Sigmoid colon (tissue), 7 donors: ENCODE results near the gene ISCU. TPM values are rescaled to one million over a fixed set of nuclear protein-coding genes. Genes with fewer than 3 reads are reported as not detected.

ENCODE experiments used
- DNase-seq: peaks from one replicate; pipeline ENCODE4 v3.0.0-alpha.2; 2019
- H3K27ac ChIP-seq, 4 donors: fragments of 200-600 bp; sonication (generic); one replicate each; pipeline ENCODE4 v1.5.1; 2016 to 2019; ENCODE audit warnings: mild to moderate bottlenecking in 1 of 4
- H3K27me3 ChIP-seq, 3 donors: fragments of 200-600 bp; sonication (generic); one replicate each; pipeline ENCODE4 v1.5.1; 2019; ENCODE audit warnings: mild to moderate bottlenecking in 1 of 3
- H3K36me3 ChIP-seq, 4 donors: fragments of 200-600 bp; sonication (generic); one replicate each; pipeline ENCODE4 v1.5.1; 2016 to 2019
- H3K4me1 ChIP-seq, 4 donors: fragments of 200-600 bp; sonication (generic); one replicate each; pipeline ENCODE4 v1.5.1; 2017 to 2019
- H3K4me3 ChIP-seq, 4 donors: fragments of 200-600 bp; sonication (generic); one replicate each; pipeline ENCODE4 v1.5.1; 2017 to 2019; ENCODE audit warnings: mild to moderate bottlenecking in 2 of 4, moderate library complexity in 1 of 4
- H3K9me3 ChIP-seq, 4 donors: fragments of 200-600 bp in 3 of 4; sonication (generic) in 3 of 4; one replicate each; pipeline versions ENCODE4 v1.5.1 to v1.6.1; 2013 to 2019
- EP300 ChIP-seq, 4 donors: sonication (generic); formaldehyde crosslinking; IDR thresholded peaks; one replicate each; pipeline ENCODE4 v1.6.1; 2017; ENCODE audit warnings: antibody characterized with exemption in 4 of 4
- POLR2A ChIP-seq, 2 donors: fragments of 450-650 bp; IDR thresholded peaks; one replicate each; pipeline ENCODE4 v1.6.1; 2016; ENCODE audit warnings: antibody characterized with exemption in 2 of 2, mild to moderate bottlenecking in 2 of 2, moderate library complexity in 2 of 2
- POLR2AphosphoS5 ChIP-seq, 4 donors: sonication (generic); formaldehyde crosslinking; IDR thresholded peaks; one replicate each; pipeline ENCODE4 v1.6.1; 2017; ENCODE audit warnings: antibody characterized with exemption in 4 of 4
- WGBS, 2 donors: extraction: QIAGEN DNeasy Blood & Tissue Kit; methylation state at CpG; one replicate each; pipeline ENCODE4 v1.1.7; 2013; 5-methylcytosine and 5-hydroxymethylcytosine counted together
- intact Hi-C: fragments of 100-400 bp; cut with DNase I; formaldehyde crosslinking; loops from one replicate; pipeline ENCODE4 v1.15.1; 2023
- polyA plus RNA-seq, 3 donors: library from polyadenylated mRNA; stranded (reverse); fragments of 200-250 nt; gene quantifications; one replicate each; pipeline ENCODE4 v1.2.3, GENCODE V29; 2013
- total RNA-seq, 4 donors: library from RNA; depleted of rRNA; stranded (reverse); fragments of >200 nt; gene quantifications; one replicate each; pipeline ENCODE4 v1.1.0, GENCODE V29; 2016
- TF ChIP-seq, protein P1 (sequence below), 4 experiments: fragments of 450-650 bp in 3 of 4; fragments of 200-600 bp in 1 of 4; IDR thresholded peaks; one replicate each; pipeline ENCODE4 v1.5.1; 2016 to 2019; ENCODE audit warnings: antibody characterized with exemption in 4 of 4, mild to moderate bottlenecking in 3 of 4, moderate library complexity in 2 of 4
- donor health status: healthy with polysubstance abuse.
- donor health status: Bipolar disorder and iron deficiency.
- donor health status: healthy.

ISCU gene
- total and polyA plus RNA-seq, 7 donors = 117 to 294 (median 237) TPM

DNA sequence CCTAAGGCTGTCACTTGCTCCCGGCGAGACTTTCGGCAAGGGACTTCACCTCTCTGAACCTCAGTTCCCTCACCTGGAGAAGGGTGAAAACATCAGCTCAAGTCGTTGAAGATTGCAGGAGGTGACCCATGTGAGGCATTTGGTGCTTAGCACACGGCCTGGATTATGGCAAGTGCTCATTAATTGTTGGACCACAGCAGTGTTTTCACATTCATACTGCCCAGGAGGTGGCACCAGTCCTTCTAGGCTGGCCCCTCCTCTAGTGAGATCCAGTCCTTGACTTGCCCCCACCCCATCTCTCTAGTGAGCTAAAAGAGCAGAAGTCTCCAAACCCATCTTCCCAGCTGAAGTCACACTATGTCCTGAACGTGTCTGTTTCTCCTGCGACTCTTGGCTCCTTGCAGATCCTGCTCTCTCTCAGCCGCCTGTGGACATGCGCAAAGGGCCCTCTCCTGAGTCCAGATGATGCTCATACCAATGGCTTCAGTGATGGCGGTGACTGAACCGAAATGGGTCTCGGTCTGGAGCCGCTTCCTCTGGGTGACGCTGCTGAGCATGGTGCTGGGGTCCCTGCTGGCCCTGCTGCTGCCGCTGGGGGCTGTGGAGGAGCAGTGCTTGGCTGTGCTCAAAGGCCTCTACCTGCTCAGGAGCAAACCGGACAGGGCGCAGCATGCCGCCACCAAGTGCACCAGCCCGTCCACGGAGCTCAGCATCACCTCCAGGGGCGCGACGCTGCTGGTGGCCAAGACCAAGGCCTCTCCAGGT is 45.7 kb upstream of the ISCU start:
- TF ChIP-seq, protein P1, sequence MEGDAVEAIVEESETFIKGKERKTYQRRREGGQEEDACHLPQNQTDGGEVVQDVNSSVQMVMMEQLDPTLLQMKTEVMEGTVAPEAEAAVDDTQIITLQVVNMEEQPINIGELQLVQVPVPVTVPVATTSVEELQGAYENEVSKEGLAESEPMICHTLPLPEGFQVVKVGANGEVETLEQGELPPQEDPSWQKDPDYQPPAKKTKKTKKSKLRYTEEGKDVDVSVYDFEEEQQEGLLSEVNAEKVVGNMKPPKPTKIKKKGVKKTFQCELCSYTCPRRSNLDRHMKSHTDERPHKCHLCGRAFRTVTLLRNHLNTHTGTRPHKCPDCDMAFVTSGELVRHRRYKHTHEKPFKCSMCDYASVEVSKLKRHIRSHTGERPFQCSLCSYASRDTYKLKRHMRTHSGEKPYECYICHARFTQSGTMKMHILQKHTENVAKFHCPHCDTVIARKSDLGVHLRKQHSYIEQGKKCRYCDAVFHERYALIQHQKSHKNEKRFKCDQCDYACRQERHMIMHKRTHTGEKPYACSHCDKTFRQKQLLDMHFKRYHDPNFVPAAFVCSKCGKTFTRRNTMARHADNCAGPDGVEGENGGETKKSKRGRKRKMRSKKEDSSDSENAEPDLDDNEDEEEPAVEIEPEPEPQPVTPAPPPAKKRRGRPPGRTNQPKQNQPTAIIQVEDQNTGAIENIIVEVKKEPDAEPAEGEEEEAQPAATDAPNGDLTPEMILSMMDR (IDR thresholded peaks at IDR 0.05) = no peak
- Histone ChIP-seq H3K36me3 (peaks cover 0 to 42% (median 25%) of the 10 kb centered on the region in 4 donors), H3K9me3 (no peaks in the 10 kb centered on the region), H3K27me3 (no peaks in the 10 kb centered on the region), H3K27ac (no peak overlapping the region), H3K4me1 (peaks cover 0 to 19% (median 16%) of the 10 kb centered on the region in 4 donors), H3K4me3 (no peak overlapping the region)
- intact Hi-C loops = loop anchor here (10.0 kb wide), 1 partner anchor 832 kb away; the partner anchor contains the start of gene PWP1
- WGBS, 2 donors = 91 to 92% methylated on average over 23 of the region's 23 CpGs
- no peak for DNase-seq

DNA sequence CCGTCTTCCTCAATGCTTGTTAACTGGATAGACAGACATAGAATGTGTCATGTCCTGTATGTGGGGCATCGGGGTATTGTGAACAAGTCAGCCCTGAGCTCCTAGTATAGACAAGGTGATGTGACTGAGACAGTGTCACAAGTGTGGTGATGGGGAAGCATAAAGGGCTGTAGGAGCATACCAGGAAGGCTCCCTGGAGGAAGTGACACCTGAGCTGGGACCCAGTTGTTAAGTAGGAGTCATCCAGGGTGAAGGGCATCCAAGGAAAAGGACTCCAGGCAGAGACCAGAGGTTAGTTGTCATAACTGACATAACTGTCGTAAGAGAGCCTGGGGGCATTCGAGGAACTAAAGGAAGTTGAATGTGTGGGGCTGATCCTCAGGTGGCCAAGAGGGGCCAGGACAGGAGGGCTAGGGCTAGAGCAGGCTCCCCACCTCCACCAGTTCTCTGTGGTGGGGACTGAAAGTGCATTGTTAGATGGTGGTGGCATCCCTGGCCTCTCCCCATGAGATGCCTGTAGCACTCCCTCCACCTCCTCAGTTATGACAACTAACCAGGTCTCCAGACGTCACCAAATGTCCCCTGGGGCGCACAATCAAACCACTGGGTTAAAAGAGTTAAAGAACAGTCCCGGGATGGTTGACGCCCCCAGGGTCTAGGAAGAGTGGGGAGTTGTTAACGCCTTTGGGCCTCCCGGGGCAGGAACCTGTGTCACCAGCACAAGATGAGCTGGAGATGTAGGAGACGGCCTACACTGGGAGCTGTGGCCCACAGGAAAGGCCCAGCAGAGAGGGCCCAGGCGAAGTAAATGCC is 44.9 kb upstream of the ISCU start:
- WGBS, 2 donors = 90 to 92% methylated on average over 12 of the region's 12 CpGs
- Histone ChIP-seq H3K36me3 (peaks cover 0 to 50% (median 27%) of the 10 kb centered on the region in 4 donors), H3K4me1 (peaks cover 0 to 16% (median 12%) of the 10 kb centered on the region in 4 donors), H3K9me3 (no peaks in the 10 kb centered on the region), H3K27me3 (no peaks in the 10 kb centered on the region), H3K27ac (no peak overlapping the region), H3K4me3 (no peak overlapping the region)
- no peak for DNase-seq
- TF ChIP-seq POLR2A (IDR thresholded peaks at IDR 0.05) (no peak), POLR2AphosphoS5 (IDR thresholded peaks at IDR 0.05) (no peak), EP300 (IDR thresholded peaks at IDR 0.05) (no peak)
- TF ChIP-seq, protein P1 (IDR thresholded peaks at IDR 0.05) = no peak
- intact Hi-C loops = loop anchor here (10.0 kb wide), 1 partner anchor 833 kb away; the partner anchor contains the start of gene PWP1

DNA sequence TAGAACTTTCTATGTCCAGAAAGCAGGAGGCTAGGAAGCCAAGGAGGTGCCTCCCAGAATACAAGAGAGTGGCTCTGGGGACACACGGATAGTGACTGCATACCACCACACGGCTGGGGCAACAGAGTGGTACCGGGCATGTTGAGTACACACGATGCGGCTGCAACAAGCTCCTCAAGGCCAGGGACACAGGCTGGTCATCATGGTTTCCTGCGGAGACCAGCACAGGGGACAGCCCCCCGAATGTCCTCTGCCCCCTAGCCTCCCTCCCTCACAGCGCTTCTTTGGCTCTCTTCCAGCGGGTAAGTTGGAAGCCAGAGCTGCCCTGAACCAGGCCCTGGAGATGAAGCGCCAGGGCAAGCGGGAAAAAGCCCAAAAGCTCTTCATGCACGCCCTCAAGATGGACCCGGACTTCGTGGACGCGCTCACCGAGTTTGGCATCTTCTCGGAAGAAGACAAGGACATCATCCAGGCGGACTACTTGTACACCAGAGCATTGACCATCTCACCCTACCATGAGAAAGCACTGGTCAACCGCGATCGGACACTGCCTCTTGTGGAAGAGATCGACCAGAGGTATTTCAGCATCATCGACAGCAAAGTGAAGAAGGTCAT is 44.2 kb upstream of the ISCU start:
- peaks cover 6 to 57% (median 33%) of the 10 kb centered on the region in 4 donors for H3K36me3 ChIP-seq
- no peak for DNase-seq

More for the DNA sequence above, 44.2 kb upstream of the ISCU start:
- intact Hi-C loops = loop anchor here (10.0 kb wide), 1 partner anchor 833 kb away; the partner anchor contains the start of gene PWP1
- TF ChIP-seq POLR2A (IDR thresholded peaks at IDR 0.05) (no peak), EP300 (IDR thresholded peaks at IDR 0.05) (no peak), POLR2AphosphoS5 (IDR thresholded peaks at IDR 0.05) (no peak)
- TF ChIP-seq, protein P1 (IDR thresholded peaks at IDR 0.05) = no peak
- Histone ChIP-seq H3K4me1 (peaks cover 0 to 16% (median 12%) of the 10 kb centered on the region in 4 donors), H3K4me3 (no peak overlapping the region), H3K27me3 (no peaks in the 10 kb centered on the region), H3K27ac (no peak overlapping the region), H3K9me3 (no peaks in the 10 kb centered on the region)
- 96 to 97% methylated on average over 24 of the region's 24 CpGs for WGBS, 2 donors
